ENCODE data around the gene TFDP1.

TFDP1 gene

GRCh38 chr13:113638806-113639205 lies 54.3 kb downstream of the TFDP1 start:
- Histone ChIP-seq H3K9me2 (replicated peaks; ENCODE audit: insufficient read depth, low read length) (no peaks in the 10 kb centered on the region), H3K36me3 (ENCODE audit: low read length) (peaks cover 25% of the 10 kb centered on the region), H4K20me1 (ENCODE audit: low read depth, low read length) (no peaks in the 10 kb centered on the region; the same call in 1 of the 2 replicates), H3K79me2 (ENCODE audit: insufficient read depth, low read length) (0 out of 2 replicates have a peak, but pooled peaks cover 7% of the 10 kb centered on the region), H2AFZ (ENCODE audit: low read depth, low read length, severe bottlenecking) (no peak overlapping the region), H3K9ac (ENCODE audit: low read length) (no peak overlapping the region), H3K27me3 (ENCODE audit: low read length) (no peaks in the 10 kb centered on the region), H3K4me3 (ENCODE audit: insufficient read depth, low read length, poor library complexity, severe bottlenecking) (no peak overlapping the region), H3F3A (ENCODE audit: insufficient read depth) (peaks cover 7% of the 10 kb centered on the region; the same call in 1 of the 2 replicates), H3K4me2 (ENCODE audit: low read depth, low read length, poor library complexity, severe bottlenecking) (no peak overlapping the region), H3K27ac (ENCODE audit: low read depth, low read length) (no peak overlapping the region), H3K9me3 (ENCODE audit: insufficient read depth, low read length) (no peaks in the 10 kb centered on the region)
- TF ChIP-seq CTCF (IDR thresholded peaks at IDR 0.05; ENCODE audit: insufficient read depth, low read length, poor library complexity, severe bottlenecking) (no peak), EZH2phosphoT487 (conservative IDR thresholded peaks at IDR 0.05; ENCODE audit: low read length) (no peak)

GRCh38 chr13:113639616-113640262 lies 55.2 kb downstream of the TFDP1 start:
- H3K9me3 ChIP-seq (ENCODE audit: insufficient read depth, low read length) = no peaks in the 10 kb centered on the region
- no peak overlapping the region for H3K4me2 ChIP-seq (ENCODE audit: low read depth, low read length, poor library complexity, severe bottlenecking)
- no peak overlapping the region for H3K9ac ChIP-seq (ENCODE audit: low read length)
- H3K79me2 ChIP-seq (ENCODE audit: insufficient read depth, low read length) = 0 out of 2 replicates have a peak, but pooled peaks cover 7% of the 10 kb centered on the region
- TF ChIP-seq CTCF (IDR thresholded peaks at IDR 0.05; ENCODE audit: insufficient read depth, low read length, poor library complexity, severe bottlenecking) (no peak), EZH2phosphoT487 (conservative IDR thresholded peaks at IDR 0.05; ENCODE audit: low read length) (no peak)
- H3K4me3 ChIP-seq (ENCODE audit: insufficient read depth, low read length, poor library complexity, severe bottlenecking) = no peak overlapping the region
- H4K20me1 ChIP-seq (ENCODE audit: low read depth, low read length) = no peaks in the 10 kb centered on the region; the same call in 1 of the 2 replicates
- no peaks in the 10 kb centered on the region for H3K9me2 ChIP-seq (replicated peaks; ENCODE audit: insufficient read depth, low read length)
- H3K27me3 ChIP-seq (ENCODE audit: low read length) = no peaks in the 10 kb centered on the region
- H3K27ac ChIP-seq (ENCODE audit: low read depth, low read length) = no peak overlapping the region
- no peak overlapping the region for H2AFZ ChIP-seq (ENCODE audit: low read depth, low read length, severe bottlenecking)
- H3K36me3 ChIP-seq (ENCODE audit: low read length) = peaks cover 23% of the 10 kb centered on the region
- H3F3A ChIP-seq (ENCODE audit: insufficient read depth) = peaks cover 11% of the 10 kb centered on the region; the same call in 1 of the 2 replicates

GRCh38 chr13:113641426-113641825 lies 56.9 kb downstream of the TFDP1 start:
- Histone ChIP-seq H3K9ac (ENCODE audit: low read length) (no peak overlapping the region), H3K27me3 (ENCODE audit: low read length) (no peaks in the 10 kb centered on the region), H2AFZ (ENCODE audit: low read depth, low read length, severe bottlenecking) (no peak overlapping the region), H4K20me1 (ENCODE audit: low read depth, low read length) (no peaks in the 10 kb centered on the region; the same call in 1 of the 2 replicates), H3K4me2 (ENCODE audit: low read depth, low read length, poor library complexity, severe bottlenecking) (no peak overlapping the region), H3K79me2 (ENCODE audit: insufficient read depth, low read length) (0 out of 2 replicates have a peak, but pooled peaks cover 7% of the 10 kb centered on the region), H3K9me2 (replicated peaks; ENCODE audit: insufficient read depth, low read length) (no peaks in the 10 kb centered on the region), H3K9me3 (ENCODE audit: insufficient read depth, low read length) (no peaks in the 10 kb centered on the region), H3K36me3 (ENCODE audit: low read length) (peaks cover 20% of the 10 kb centered on the region), H3K4me3 (ENCODE audit: insufficient read depth, low read length, poor library complexity, severe bottlenecking) (no peak overlapping the region), H3K27ac (ENCODE audit: low read depth, low read length) (no peak overlapping the region), H3F3A (ENCODE audit: insufficient read depth) (peaks cover 11% of the 10 kb centered on the region; the same call in 1 of the 2 replicates)
- TF ChIP-seq CTCF (IDR thresholded peaks at IDR 0.05; ENCODE audit: insufficient read depth, low read length, poor library complexity, severe bottlenecking) (no peak), EZH2phosphoT487 (conservative IDR thresholded peaks at IDR 0.05; ENCODE audit: low read length) (no peak)
